GM12864 (cell line): Measurements from ENCODE around the gene PPP1R36.

Experiments
- DNase-seq: peaks from one replicate; pipeline ENCODE4 v3.0.0-alpha.2; 2011; ENCODE audit warnings: low read depth
- H3K4me3 ChIP-seq: 2 replicates; pipeline ENCODE4 v1.5.1; 2011; ENCODE audit warnings: mild to moderate bottlenecking, low read depth, low read length, control low read depth
- CTCF ChIP-seq: IDR thresholded peaks from 2 replicates; pipeline ENCODE4 v1.5.1; 2011; ENCODE audit warnings: low read depth, mild to moderate bottlenecking, moderate library complexity, low read length, control low read depth, inconsistent platforms; ENCODE audit errors: missing control alignments

Gene PPP1R36

GRCh38 chr14:64604001-64604400, 54.2 kb downstream of the PPP1R36 start:
- no peak overlapping the region for H3K4me3 ChIP-seq
- no peak for TF ChIP-seq CTCF
- no peak for DNase-seq

- no peak overlapping the region for H3K4me3 ChIP-seq
- TF ChIP-seq CTCF: no peak
- DNase-seq: no peak
These were observed 55.1 kb downstream of the PPP1R36 start for GRCh38 chr14:64604881-64605280.

GRCh38 chr14:64605926-64606685, 56.3 kb downstream of the PPP1R36 start:
- no peak overlapping the region for H3K4me3 ChIP-seq
- no peak for TF ChIP-seq CTCF
- no peak for DNase-seq

GRCh38 chr14:64610049-64610746, 60.4 kb downstream of the PPP1R36 start:
- TF ChIP-seq CTCF: no peak
- DNase-seq: no peak
- H3K4me3 ChIP-seq: no peak overlapping the region

GRCh38 chr14:64611358-64612020, 61.7 kb downstream of the PPP1R36 start:
- no peak for TF ChIP-seq CTCF
- H3K4me3 ChIP-seq: no peak overlapping the region
- no peak for DNase-seq

GRCh38 chr14:64612021-64612380, 62.2 kb downstream of the PPP1R36 start:
- TF ChIP-seq CTCF: no peak
- no peak for DNase-seq
- no peak overlapping the region for H3K4me3 ChIP-seq
